GM10266 (cell line): ENCODE measurements around the gene TESMIN.

Source experiments
- DNase-seq: peaks from one replicate; pipeline ENCODE4 v3.0.0; 2012; ENCODE audit errors: extremely low spot score
- CTCF ChIP-seq: IDR thresholded peaks from 2 replicates; pipeline ENCODE4 v1.5.1; 2012; ENCODE audit warnings: mild to moderate bottlenecking, low read depth; ENCODE audit not compliant: control insufficient read depth, insufficient read depth; ENCODE audit errors: missing control alignments

Gene TESMIN

GRCh38 chr11:68663482-68664010 is 87.8 kb downstream of the TESMIN start:
- no peak for TF ChIP-seq CTCF

GRCh38 chr11:68661697-68662603 is 89.4 kb downstream of the TESMIN start:
- no peak for TF ChIP-seq CTCF
- no peak for DNase-seq

More at GRCh38 chr11:68663482-68664010, 87.8 kb downstream of the TESMIN start:
- no peak for DNase-seq

GRCh38 chr11:68661014-68661413 is 90.3 kb downstream of the TESMIN start:
- no peak for TF ChIP-seq CTCF
- no peak for DNase-seq

- TF ChIP-seq CTCF = no peak
- no peak for DNase-seq
Observed at GRCh38 chr11:68660066-68660810, 91.1 kb downstream of the TESMIN start.

GRCh38 chr11:68659158-68659921 is 92.0 kb downstream of the TESMIN start:
- no peak for TF ChIP-seq CTCF
- no peak for DNase-seq

GRCh38 chr11:68658661-68659060 is 92.7 kb downstream of the TESMIN start:
- no peak for DNase-seq
- no peak for TF ChIP-seq CTCF
